ENCODE results near the gene SLC51A. TPM values are rescaled to one million over a fixed set of nuclear protein-coding genes. Genes with fewer than 3 reads are reported as not detected.

SLC51A gene
- total and polyA plus RNA-seq, 9 of the 15 experiments (the other 6 are each of a cell fraction or from before 2014, with no cell fraction given): 0.35 to 0.38 TPM; not detected in 7

DNA sequence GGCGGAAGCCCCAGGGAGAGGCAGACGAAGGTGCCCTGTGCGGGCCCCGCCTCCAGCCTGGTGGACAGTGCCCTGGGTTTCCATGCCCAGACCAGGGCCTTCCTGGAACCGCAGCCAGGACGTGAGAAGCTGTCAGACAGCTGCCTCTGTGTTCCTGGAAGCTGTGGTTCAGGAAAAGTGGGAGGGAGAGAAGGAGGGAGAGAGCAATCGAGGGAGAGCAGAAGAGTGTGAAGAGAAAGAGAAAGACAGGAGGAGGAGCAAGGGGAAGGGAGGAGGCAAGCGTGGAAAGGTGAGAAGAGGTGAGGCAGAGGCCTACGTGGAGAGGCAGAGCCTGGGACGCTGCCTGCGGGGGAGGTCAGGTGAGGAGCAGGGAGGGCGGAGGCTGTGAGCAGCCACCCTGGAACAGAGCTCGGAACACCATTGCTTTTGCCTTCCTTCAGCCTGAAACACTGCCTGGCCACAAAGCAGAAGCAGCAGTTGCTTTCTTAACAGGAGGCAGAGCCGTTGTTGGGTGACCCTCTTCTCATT lies 23.7 kb upstream of the SLC51A start (continued):
- TF ChIP-seq, protein P1, sequence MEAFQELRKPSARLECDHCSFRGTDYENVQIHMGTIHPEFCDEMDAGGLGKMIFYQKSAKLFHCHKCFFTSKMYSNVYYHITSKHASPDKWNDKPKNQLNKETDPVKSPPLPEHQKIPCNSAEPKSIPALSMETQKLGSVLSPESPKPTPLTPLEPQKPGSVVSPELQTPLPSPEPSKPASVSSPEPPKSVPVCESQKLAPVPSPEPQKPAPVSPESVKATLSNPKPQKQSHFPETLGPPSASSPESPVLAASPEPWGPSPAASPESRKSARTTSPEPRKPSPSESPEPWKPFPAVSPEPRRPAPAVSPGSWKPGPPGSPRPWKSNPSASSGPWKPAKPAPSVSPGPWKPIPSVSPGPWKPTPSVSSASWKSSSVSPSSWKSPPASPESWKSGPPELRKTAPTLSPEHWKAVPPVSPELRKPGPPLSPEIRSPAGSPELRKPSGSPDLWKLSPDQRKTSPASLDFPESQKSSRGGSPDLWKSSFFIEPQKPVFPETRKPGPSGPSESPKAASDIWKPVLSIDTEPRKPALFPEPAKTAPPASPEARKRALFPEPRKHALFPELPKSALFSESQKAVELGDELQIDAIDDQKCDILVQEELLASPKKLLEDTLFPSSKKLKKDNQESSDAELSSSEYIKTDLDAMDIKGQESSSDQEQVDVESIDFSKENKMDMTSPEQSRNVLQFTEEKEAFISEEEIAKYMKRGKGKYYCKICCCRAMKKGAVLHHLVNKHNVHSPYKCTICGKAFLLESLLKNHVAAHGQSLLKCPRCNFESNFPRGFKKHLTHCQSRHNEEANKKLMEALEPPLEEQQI (IDR thresholded peaks at IDR 0.05): no peak
- TF ChIP-seq ZNF324 (CRISPR knock-in tag; IDR thresholded peaks at IDR 0.05) (no peak), FOXJ3 (CRISPR knock-in tag; IDR thresholded peaks at IDR 0.05) (no peak)

DNA sequence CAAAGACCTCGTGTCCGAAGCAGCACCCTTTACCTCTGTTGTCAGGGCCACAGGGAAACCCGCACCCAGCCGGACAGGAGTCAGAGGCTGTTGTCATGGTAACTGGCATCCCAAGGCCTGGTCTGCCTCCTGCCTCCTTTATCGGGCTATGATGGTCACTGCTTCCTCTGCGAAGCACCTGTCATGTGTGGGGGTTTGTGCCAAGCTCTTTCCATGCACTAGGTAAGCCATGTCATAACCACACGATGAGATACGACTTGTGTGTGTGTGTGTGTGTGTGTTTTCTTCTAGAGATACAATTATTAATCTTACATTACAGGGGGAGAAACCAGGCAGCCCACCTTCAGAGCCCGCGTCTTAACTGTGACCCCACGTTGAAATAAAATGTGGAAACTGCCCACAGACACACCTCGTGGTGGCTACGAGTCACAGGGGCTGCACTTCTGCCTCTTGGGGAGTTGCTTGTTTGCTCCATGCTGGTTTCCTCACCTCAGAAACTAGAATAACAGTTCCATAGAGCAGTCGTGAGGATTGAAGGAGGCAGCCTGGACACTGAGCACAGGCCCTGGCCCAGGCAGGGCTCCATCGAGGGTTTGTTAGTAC lies 23.1 kb upstream of the SLC51A start:
- intact Hi-C loops (cut with micrococcal nuclease): loop anchor here (2.0 to 10.0 kb wide), 2 partner anchors 66 to 478 kb away; no protein-coding TSS in a partner anchor
- H3K9me3 ChIP-seq (replicated peaks; ENCODE audit: control insufficient read depth, insufficient read depth, low read depth, low read length): no peaks in the 10 kb centered on the region
- peaks cover 46 to 90% of the 10 kb centered on the region in 2 experiments for H3K4me1 ChIP-seq (replicated peaks in 1 of 2; ENCODE audit: control insufficient read depth in 2 of 2, insufficient read depth in 2 of 2, low read length in 2 of 2)
- ATAC-seq (peak; percentile 3; the same call in 1 of the 3 replicates), FAIRE-seq (peak; percentile 77), DNase-seq (ENCODE audit: extremely low read depth in 1 of 4, low spot score in 3 of 4) (peak in 1 of 4 experiments; percentile 40)
- peak overlapping the region; percentile 64 for H3K4me2 ChIP-seq (ENCODE audit: insufficient read depth, low read length)
- H3K9ac ChIP-seq (ENCODE audit: insufficient read depth in 1 of 2, low read depth in 2 of 2, low read length in 2 of 2): peak overlapping the region; percentile 49 to 88; a peak in 3 of 4 replicates
- BruUV-seq (replicated peaks): no TSS peak
- H3K27ac ChIP-seq (ENCODE audit: extremely low read depth, low read depth, low read length): peak overlapping the region; percentile 64
- H3K4me3 ChIP-seq: no peak overlapping the region
- ChIA-PET CTCF (ENCODE audit: low intra/inter-chr PET ratio) (interaction anchor here (1.1 kb wide), 1 partner anchor 119 kb away, joined by 3 read pairs; no protein-coding TSS in a partner anchor), POLR2A (interaction anchor here (0.6 to 3.0 kb wide), 6 partner anchors 14 to 171 kb away, joined by 3 to 30 read pairs (median 4); partner anchors contain the start of gene TFRC)
- WGBS (ENCODE audit: insufficient coverage, low coverage, missing lambda C conversion rate): 60% methylated on average over 15 of the region's 15 CpGs
- peak overlapping the region; percentile 90 for H2AFZ ChIP-seq (ENCODE audit: low read depth, low read length)
- no peaks in the 10 kb centered on the region for H3K36me3 ChIP-seq (ENCODE audit: control insufficient read depth, insufficient read depth, low read length)
- H3K79me2 ChIP-seq (ENCODE audit: control insufficient read depth, insufficient read depth, low read length): peaks cover 25% of the 10 kb centered on the region
- no peaks in the 10 kb centered on the region for H3K27me3 ChIP-seq (ENCODE audit: control insufficient read depth in 2 of 2, insufficient read depth in 2 of 2, low read length in 2 of 2)
- no peaks in the 10 kb centered on the region for H4K20me1 ChIP-seq (replicated peaks; ENCODE audit: control insufficient read depth, insufficient read depth, low read length)
- no peaks in the 10 kb centered on the region for H3K9me1 ChIP-seq (ENCODE audit: control insufficient read depth, insufficient read depth, low read length)
- in situ Hi-C loops (cut with MboI): loop anchor here (5.0 kb wide), 1 partner anchor 116 kb away; no protein-coding TSS in a partner anchor
- TF ChIP-seq ZNF146 (CRISPR knock-in tag; IDR thresholded peaks at IDR 0.05; ENCODE audit: unreplicated experiment) (no peak), ZNF589 (CRISPR knock-in tag; IDR thresholded peaks at IDR 0.05; ENCODE audit: low read depth) (no peak), CTBP1 (IDR thresholded peaks at IDR 0.05; ENCODE audit: borderline replicate concordance) (peak; percentile 11; the same call in 1 of the 2 replicates), RCOR1 (IDR thresholded peaks at IDR 0.05; ENCODE audit: borderline replicate concordance in 1 of 2, low read depth in 2 of 2, low read length in 2 of 2) (peak in 1 of 2 experiments; percentile 30; a peak in 1 of 4 replicates), MTA1 (IDR thresholded peaks at IDR 0.05; ENCODE audit: borderline replicate concordance) (no peak), SP2 (IDR thresholded peaks at IDR 0.05; ENCODE audit: extremely low read depth, low read depth, low read length, poor library complexity, severe bottlenecking) (no peak), NFYB (IDR thresholded peaks at IDR 0.05; ENCODE audit: extremely low read depth, insufficient read length) (no peak), L3MBTL2 (IDR thresholded peaks at IDR 0.05) (0 out of 2 replicates have a peak, but pooled peaks have one; percentile 10)
- TF ChIP-seq, protein P2, sequence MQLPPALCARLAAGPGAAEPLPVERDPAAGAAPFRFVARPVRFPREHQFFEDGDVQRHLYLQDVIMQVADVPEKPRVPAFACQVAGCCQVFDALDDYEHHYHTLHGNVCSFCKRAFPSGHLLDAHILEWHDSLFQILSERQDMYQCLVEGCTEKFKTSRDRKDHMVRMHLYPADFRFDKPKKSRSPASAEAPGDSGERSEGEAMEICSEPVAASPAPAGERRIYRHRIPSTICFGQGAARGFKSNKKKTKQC (CRISPR knock-in tag; IDR thresholded peaks at IDR 0.05): 0 out of 2 replicates have a peak, but pooled peaks have one; percentile 29
- TF ChIP-seq, protein P3, sequence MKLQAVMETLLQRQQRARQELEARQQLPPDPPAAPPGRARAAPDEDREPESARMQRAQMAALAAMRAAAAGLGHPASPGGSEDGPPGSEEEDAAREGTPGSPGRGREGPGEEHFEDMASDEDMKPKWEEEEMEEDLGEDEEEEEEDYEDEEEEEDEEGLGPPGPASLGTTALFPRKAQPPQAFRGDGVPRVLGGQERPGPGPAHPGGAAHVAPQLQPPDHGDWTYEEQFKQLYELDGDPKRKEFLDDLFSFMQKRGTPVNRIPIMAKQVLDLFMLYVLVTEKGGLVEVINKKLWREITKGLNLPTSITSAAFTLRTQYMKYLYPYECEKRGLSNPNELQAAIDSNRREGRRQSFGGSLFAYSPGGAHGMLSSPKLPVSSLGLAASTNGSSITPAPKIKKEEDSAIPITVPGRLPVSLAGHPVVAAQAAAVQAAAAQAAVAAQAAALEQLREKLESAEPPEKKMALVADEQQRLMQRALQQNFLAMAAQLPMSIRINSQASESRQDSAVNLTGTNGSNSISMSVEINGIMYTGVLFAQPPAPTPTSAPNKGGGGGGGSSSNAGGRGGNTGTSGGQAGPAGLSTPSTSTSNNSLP (IDR thresholded peaks at IDR 0.05; ENCODE audit: borderline replicate concordance, low read depth, low read length): no peak
- TF ChIP-seq, protein P4, sequence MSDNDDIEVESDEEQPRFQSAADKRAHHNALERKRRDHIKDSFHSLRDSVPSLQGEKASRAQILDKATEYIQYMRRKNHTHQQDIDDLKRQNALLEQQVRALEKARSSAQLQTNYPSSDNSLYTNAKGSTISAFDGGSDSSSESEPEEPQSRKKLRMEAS (CRISPR knock-in tag; IDR thresholded peaks at IDR 0.05): peak; percentile 55; the same call in 1 of the 2 replicates

Measured in K562 (cell line).